ENCODE results near the gene LARP6.
"Not testable (repeated sequence)": the region's sequence is repeated elsewhere in the genome, so short reads cannot be mapped to it uniquely, and the experiment has no call there.

LARP6 gene

GRCh38 chr15:70829371-70830166 is 24.4 kb downstream of the LARP6 start:
- no peak for DNase-seq (ENCODE audit: low read depth)

GRCh38 chr15:70827721-70828120 is 26.2 kb downstream of the LARP6 start:
- no peak for DNase-seq (ENCODE audit: low read depth)

- no peak for DNase-seq (ENCODE audit: low read depth)
Observed at GRCh38 chr15:70826634-70827033, 27.3 kb downstream of the LARP6 start.

GRCh38 chr15:70825841-70826240 is 28.1 kb downstream of the LARP6 start:
- DNase-seq (ENCODE audit: low read depth) = no peak

- DNase-seq (ENCODE audit: low read depth) = no peak
Observed at GRCh38 chr15:70823196-70823595, 30.8 kb downstream of the LARP6 start.

- no peak for DNase-seq (ENCODE audit: low read depth)
Observed at GRCh38 chr15:70820214-70820613, 33.7 kb downstream of the LARP6 start.

GRCh38 chr15:70818580-70818979 is 35.4 kb downstream of the LARP6 start:
- no peak for DNase-seq (ENCODE audit: low read depth)

GRCh38 chr15:70817266-70817665 is 36.7 kb downstream of the LARP6 start:
- DNase-seq (ENCODE audit: low read depth) = no peak

GRCh38 chr15:70815604-70816003 is 38.4 kb downstream of the LARP6 start:
- DNase-seq (ENCODE audit: low read depth) = no peak

GRCh38 chr15:70815011-70815410 is 38.9 kb downstream of the LARP6 start:
- not testable (repeated sequence) for DNase-seq (ENCODE audit: low read depth)

- DNase-seq (ENCODE audit: low read depth) = no peak
Observed at GRCh38 chr15:70812827-70813364, 41.1 kb downstream of the LARP6 start.

- no peak for DNase-seq (ENCODE audit: low read depth)
Observed at GRCh38 chr15:70810916-70811578, 42.9 kb downstream of the LARP6 start.

- no peak for DNase-seq (ENCODE audit: low read depth)
Observed at GRCh38 chr15:70806992-70807712, 46.8 kb downstream of the LARP6 start.

- not testable (repeated sequence) for DNase-seq (ENCODE audit: low read depth)
Observed at GRCh38 chr15:70804388-70804787, 49.6 kb downstream of the LARP6 start.

- no peak for DNase-seq (ENCODE audit: low read depth)
Observed at GRCh38 chr15:70802629-70803028, 51.3 kb downstream of the LARP6 start.

GRCh38 chr15:70801109-70801508 is 52.8 kb downstream of the LARP6 start:
- no peak for DNase-seq (ENCODE audit: low read depth)

- no peak for DNase-seq (ENCODE audit: low read depth)
Observed at GRCh38 chr15:70799667-70800450, 54.1 kb downstream of the LARP6 start.

GRCh38 chr15:70797464-70797863 is 56.5 kb downstream of the LARP6 start:
- DNase-seq (ENCODE audit: low read depth) = no peak

- no peak for DNase-seq (ENCODE audit: low read depth)
Observed at GRCh38 chr15:70796516-70797310, 57.2 kb downstream of the LARP6 start.

- DNase-seq (ENCODE audit: low read depth) = no peak
Observed at GRCh38 chr15:70795311-70795665, 58.7 kb downstream of the LARP6 start.
